Inflammatory macrophage treated with lipopolysaccharide for 4 hours (primary cell): ENCODE results near the gene THNSL1.
"Not testable (repeated sequence)": the region's sequence is repeated elsewhere in the genome, so short reads cannot be mapped to it uniquely, and the experiment has no call there.

Experiments used
- DNase-seq: peaks from one replicate; pipeline ENCODE4 v3.0.0-alpha.2; 2020

The THNSL1 gene

GRCh38 chr10:25011591-25011990 lies 4.8 kb upstream of the THNSL1 start:
- not testable (repeated sequence) for DNase-seq

GRCh38 chr10:25014579-25014978 lies 1.8 kb upstream of the THNSL1 start:
- DNase-seq = no peak

- DNase-seq = peak; percentile 91
Observed at GRCh38 chr10:25015828-25016375, 510 bp upstream of the THNSL1 start, which contains the start of gene ENKUR. Gene ENKUR, minus strand, starts transcription at chr10:25016158. Its CDS starts 222 bp downstream, at chr10:25015936.

GRCh38 chr10:25017154-25017590 lies 760 bp downstream of the THNSL1 start:
- DNase-seq = no peak

GRCh38 chr10:25017661-25018060 lies 1.2 kb downstream of the THNSL1 start:
- no peak for DNase-seq

- no peak for DNase-seq
Observed at GRCh38 chr10:25018703-25019102, 2.3 kb downstream of the THNSL1 start.

- DNase-seq = peak; percentile 13
Observed at GRCh38 chr10:25023278-25023677, 6.9 kb downstream of the THNSL1 start.

- DNase-seq = no peak
Observed at GRCh38 chr10:25024528-25024927, 8.1 kb downstream of the THNSL1 start.

- DNase-seq = peak; percentile 54
Observed at GRCh38 chr10:25026463-25026862, 10.1 kb downstream of the THNSL1 start.

- no peak for DNase-seq
Observed at GRCh38 chr10:25028711-25029110, 12.3 kb downstream of the THNSL1 start.

GRCh38 chr10:25029519-25029918 lies 13.1 kb downstream of the THNSL1 start:
- DNase-seq = no peak

GRCh38 chr10:25036381-25036780 lies 20.0 kb downstream of the THNSL1 start:
- no peak for DNase-seq

GRCh38 chr10:25038325-25038724 lies 21.9 kb downstream of the THNSL1 start:
- no peak for DNase-seq

- DNase-seq = no peak
Observed at GRCh38 chr10:25039531-25039930, 23.1 kb downstream of the THNSL1 start.

GRCh38 chr10:25046641-25047040 lies 30.2 kb downstream of the THNSL1 start:
- DNase-seq = no peak

- DNase-seq = no peak
Observed at GRCh38 chr10:25047088-25047487, 30.7 kb downstream of the THNSL1 start.

- DNase-seq = no peak
Observed at GRCh38 chr10:25047591-25048301, 31.3 kb downstream of the THNSL1 start.

- no peak for DNase-seq
Observed at GRCh38 chr10:25048450-25048849, 32.0 kb downstream of the THNSL1 start.

- DNase-seq = no peak
Observed at GRCh38 chr10:25049966-25050365, 33.6 kb downstream of the THNSL1 start.

GRCh38 chr10:25050402-25050801 lies 34.0 kb downstream of the THNSL1 start:
- no peak for DNase-seq

GRCh38 chr10:25052012-25052411 lies 35.6 kb downstream of the THNSL1 start:
- no peak for DNase-seq

GRCh38 chr10:25056726-25057125 lies 40.3 kb downstream of the THNSL1 start:
- no peak for DNase-seq

- DNase-seq = no peak
Observed at GRCh38 chr10:25057886-25058285, 41.5 kb downstream of the THNSL1 start.

GRCh38 chr10:25059990-25060389 lies 43.6 kb downstream of the THNSL1 start:
- DNase-seq = no peak

GRCh38 chr10:25061125-25061524 lies 44.7 kb downstream of the THNSL1 start:
- no peak for DNase-seq
